GM23338 (cell line): ENCODE measurements around the gene HIVEP3. TPM values are rescaled to one million over a fixed set of nuclear protein-coding genes. Genes with fewer than 3 reads are reported as not detected.

ENCODE experiments used
- ATAC-seq: fragments of 200-7000 bp; cut with Tn5 transposase; 3 replicates; pipeline ENCODE4 v1.9.1; 2020
- DNase-seq: peaks from one replicate; pipeline ENCODE4 v3.0.0-alpha.2; 2015; ENCODE audit warnings: low spot score
- H2AFZ ChIP-seq: fragments of 200-600 bp; sonication (generic); 2 replicates; pipeline ENCODE4 v1.8.0; 2016; ENCODE audit warnings: antibody characterized with exemption, mild to moderate bottlenecking, moderate library complexity
- H3F3A ChIP-seq: fragments of 200-600 bp; sonication (generic); replicated peaks from 2 replicates; pipeline ENCODE4 v1.8.0; 2017; ENCODE audit warnings: antibody characterized with exemption, mixed run types, low read depth
- H3K27ac ChIP-seq: fragments of 200-600 bp; sonication (generic); 2 replicates; pipeline ENCODE4 v1.6.1; 2016; ENCODE audit warnings: low read depth
- H3K27me3 ChIP-seq: fragments of 200-600 bp; sonication (generic); 2 replicates; pipeline ENCODE4 v1.8.0; 2016; ENCODE audit warnings: mild to moderate bottlenecking, mixed run types, moderate library complexity; ENCODE audit not compliant: insufficient read depth
- H3K36me3 ChIP-seq: fragments of 200-600 bp; sonication (generic); 2 replicates; pipeline ENCODE4 v1.8.0; 2016; ENCODE audit warnings: mild to moderate bottlenecking; ENCODE audit not compliant: insufficient read depth
- H3K4me1 ChIP-seq: fragments of 200-600 bp; sonication (generic); 2 replicates; pipeline ENCODE4 v1.8.0; 2016; ENCODE audit warnings: mild to moderate bottlenecking, moderate library complexity; ENCODE audit not compliant: insufficient read depth
- H3K4me2 ChIP-seq: fragments of 200-600 bp; sonication (generic); 2 replicates; pipeline ENCODE4 v1.7.1; 2017; ENCODE audit warnings: mixed run types
- H3K4me3 ChIP-seq: fragments of 200-600 bp; sonication (generic); 2 replicates; pipeline ENCODE4 v1.6.1; 2016; ENCODE audit warnings: mixed run types
- H3K79me2 ChIP-seq: fragments of 200-600 bp; sonication (generic); replicated peaks from 2 replicates; pipeline ENCODE4 v1.8.0; 2017; ENCODE audit warnings: mild to moderate bottlenecking; ENCODE audit not compliant: insufficient read depth
- H3K9me2 ChIP-seq: fragments of 200-600 bp; sonication (generic); 2 replicates; pipeline ENCODE4 v1.8.0; 2017; ENCODE audit not compliant: insufficient read depth
- H4K20me1 ChIP-seq: fragments of 200-600 bp; sonication (generic); replicated peaks from 2 replicates; pipeline ENCODE4 v1.8.0; 2017; ENCODE audit warnings: mild to moderate bottlenecking; ENCODE audit not compliant: insufficient read depth
- H3K27ac Mint-ChIP-seq: 2 replicates; pipeline ENCODE4 v1.8.0; 2020; ENCODE audit warnings: inconsistent platforms, mild to moderate bottlenecking, moderate library complexity, mixed read lengths
- H3K27me3 Mint-ChIP-seq: 3 replicates; pipeline ENCODE4 v1.8.0; 2022; ENCODE audit warnings: low read depth, mild to moderate bottlenecking, moderate library complexity, mixed read lengths, inconsistent platforms; ENCODE audit not compliant: insufficient read depth, poor library complexity
- H3K36me3 Mint-ChIP-seq: 3 replicates; pipeline ENCODE4 v1.8.0; 2021; ENCODE audit warnings: low read depth, mild to moderate bottlenecking, inconsistent platforms, moderate library complexity, mixed read lengths
- H3K4me1 Mint-ChIP-seq: 3 replicates; pipeline ENCODE4 v1.8.0; 2020; ENCODE audit warnings: mild to moderate bottlenecking, inconsistent platforms, mixed read lengths
- H3K4me3 Mint-ChIP-seq: 3 replicates; pipeline ENCODE4 v1.8.0; 2021; ENCODE audit warnings: moderate library complexity, mild to moderate bottlenecking, inconsistent platforms, mixed read lengths
- H3K9me3 Mint-ChIP-seq: 3 replicates; pipeline ENCODE4 v1.8.0; 2020; ENCODE audit warnings: moderate library complexity, mild to moderate bottlenecking, inconsistent platforms, mixed read lengths
- ETS1 ChIP-seq: IDR thresholded peaks from 2 replicates; pipeline ENCODE4 v1.6.1; 2016; ENCODE audit warnings: antibody characterized with exemption
- EZH2 ChIP-seq: fragments of 200-600 bp; sonication (generic); IDR thresholded peaks from one replicate; pipeline ENCODE4 v1.8.0; 2017; ENCODE audit warnings: antibody characterized with exemption, mild to moderate bottlenecking, low read depth; ENCODE audit not compliant: unreplicated experiment
- EZH2phosphoT487 ChIP-seq: fragments of 200-600 bp; sonication (generic); IDR thresholded peaks from one replicate; pipeline ENCODE4 v1.8.1; 2018; ENCODE audit warnings: antibody characterized with exemption; ENCODE audit not compliant: unreplicated experiment
- JUNB ChIP-seq: IDR thresholded peaks from one replicate; pipeline ENCODE4 v1.6.1; 2016; ENCODE audit warnings: antibody characterized with exemption; ENCODE audit not compliant: unreplicated experiment
- NANOG ChIP-seq: IDR thresholded peaks from 2 replicates; pipeline ENCODE4 v1.6.1; 2016; ENCODE audit warnings: antibody characterized with exemption, borderline replicate concordance
- STAT1 ChIP-seq: IDR thresholded peaks from one replicate; pipeline ENCODE4 v1.6.1; 2016; ENCODE audit warnings: antibody characterized with exemption; ENCODE audit not compliant: unreplicated experiment
- ZNF114 ChIP-seq: fragments of 250-450 bp; sonication (Bioruptor Pico); IDR thresholded peaks from 2 replicates; pipeline ENCODE4 v1.5.0; 2020; ENCODE audit warnings: mild to moderate bottlenecking, moderate library complexity
- ZNF331 ChIP-seq: fragments of 250-450 bp; sonication (Bioruptor Pico); IDR thresholded peaks from 2 replicates; pipeline ENCODE4 v1.5.0; 2020; ENCODE audit warnings: low read depth, mild to moderate bottlenecking, moderate library complexity
- polyA plus RNA-seq: library from polyadenylated mRNA; unstranded; fragments of >200 nt; fragmentation: Nextera tagmentation; extraction: Ambion mirVana; gene quantifications from 2 replicates; pipeline ENCODE4 v1.2.1, GENCODE V29; 2016
- total RNA-seq: library from RNA; depleted of rRNA; stranded (reverse); fragments of >200 nt; shearing (Covaris generic); gene quantifications from 2 replicates; pipeline ENCODE4 v1.2.3, GENCODE V29; 2014
- TF ChIP-seq, protein P1 (sequence below): IDR thresholded peaks from one replicate; pipeline ENCODE4 v1.6.1; 2018; ENCODE audit warnings: antibody characterized with exemption; ENCODE audit not compliant: unreplicated experiment
- TF ChIP-seq, protein P2 (sequence below), 2 experiments: fragments of 200-600 bp in 1 of 2; sonication (generic) in 1 of 2; conservative IDR thresholded peaks; 2 replicates each; pipeline versions ENCODE4 v1.5.1 to v1.6.1; 2016 to 2017; ENCODE audit warnings: antibody characterized with exemption in 2 of 2, low read depth in 2 of 2, mild to moderate bottlenecking in 2 of 2, moderate library complexity in 1 of 2

The HIVEP3 gene
- total and polyA plus RNA-seq, 2 experiments from 2014 or later, result 0.14 to 0.24 TPM

DNA sequence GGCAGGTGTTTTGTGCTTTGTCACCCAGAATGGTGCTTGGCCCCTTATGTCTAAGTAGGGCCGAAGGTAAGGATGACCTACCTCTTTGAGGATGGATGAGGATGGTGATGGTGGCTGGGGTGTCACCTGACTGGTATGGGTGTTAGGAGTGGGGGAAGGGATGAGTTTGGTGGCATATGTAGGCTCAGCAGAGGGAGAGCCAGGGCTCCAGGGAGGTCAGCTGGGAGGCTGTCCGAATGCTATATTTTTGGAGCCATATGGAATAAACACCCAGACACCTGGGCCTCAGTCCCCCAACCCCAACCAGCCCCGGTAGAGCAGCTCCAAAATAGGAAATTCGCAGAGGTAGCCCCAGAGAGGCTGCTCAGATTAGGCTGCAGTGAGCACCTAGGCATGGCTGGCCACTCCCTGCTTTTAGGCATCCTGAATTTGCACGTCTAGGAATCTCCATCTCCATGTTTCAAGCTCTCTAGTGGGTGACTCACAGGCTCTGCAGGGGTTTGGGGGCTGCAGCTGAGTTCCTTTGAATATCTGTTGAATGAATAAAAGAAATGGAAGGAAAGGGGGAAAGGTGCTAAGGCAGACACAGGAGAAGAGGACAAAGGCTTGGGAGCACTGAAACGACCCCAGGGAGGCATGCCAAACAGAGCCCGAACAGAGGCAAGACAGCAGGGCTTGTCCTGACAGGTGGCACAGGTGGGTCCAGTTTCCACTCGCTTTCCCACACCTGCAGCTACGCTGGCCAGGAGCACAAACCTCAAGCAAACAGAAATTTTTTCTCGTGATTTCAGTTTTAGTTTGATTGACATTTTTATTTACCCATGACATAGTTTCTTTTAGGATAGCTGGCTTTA, 299.0 kb downstream of the HIVEP3 start:
- Histone ChIP-seq H3K27ac (no peak overlapping the region), H3K27me3 (no peaks in the 10 kb centered on the region), H3F3A (no peaks in the 10 kb centered on the region), H3K4me3 (no peak overlapping the region), H4K20me1 (no peaks in the 10 kb centered on the region), H2AFZ (no peak overlapping the region), H3K4me2 (no peak overlapping the region), H3K36me3 (no peaks in the 10 kb centered on the region), H3K79me2 (no peaks in the 10 kb centered on the region), H3K9me2 (peaks cover 4% of the 10 kb centered on the region; the same call in 1 of the 2 replicates), H3K4me1 (no peaks in the 10 kb centered on the region)
- ATAC-seq (peak; percentile 65), DNase-seq (no peak)
- H3K4me1 Mint-ChIP-seq, result peaks cover 23% of the 10 kb centered on the region
- no peak overlapping the region for H3K4me3 Mint-ChIP-seq
- H3K9me3 Mint-ChIP-seq, result no peaks in the 10 kb centered on the region
- TF ChIP-seq, protein P1, sequence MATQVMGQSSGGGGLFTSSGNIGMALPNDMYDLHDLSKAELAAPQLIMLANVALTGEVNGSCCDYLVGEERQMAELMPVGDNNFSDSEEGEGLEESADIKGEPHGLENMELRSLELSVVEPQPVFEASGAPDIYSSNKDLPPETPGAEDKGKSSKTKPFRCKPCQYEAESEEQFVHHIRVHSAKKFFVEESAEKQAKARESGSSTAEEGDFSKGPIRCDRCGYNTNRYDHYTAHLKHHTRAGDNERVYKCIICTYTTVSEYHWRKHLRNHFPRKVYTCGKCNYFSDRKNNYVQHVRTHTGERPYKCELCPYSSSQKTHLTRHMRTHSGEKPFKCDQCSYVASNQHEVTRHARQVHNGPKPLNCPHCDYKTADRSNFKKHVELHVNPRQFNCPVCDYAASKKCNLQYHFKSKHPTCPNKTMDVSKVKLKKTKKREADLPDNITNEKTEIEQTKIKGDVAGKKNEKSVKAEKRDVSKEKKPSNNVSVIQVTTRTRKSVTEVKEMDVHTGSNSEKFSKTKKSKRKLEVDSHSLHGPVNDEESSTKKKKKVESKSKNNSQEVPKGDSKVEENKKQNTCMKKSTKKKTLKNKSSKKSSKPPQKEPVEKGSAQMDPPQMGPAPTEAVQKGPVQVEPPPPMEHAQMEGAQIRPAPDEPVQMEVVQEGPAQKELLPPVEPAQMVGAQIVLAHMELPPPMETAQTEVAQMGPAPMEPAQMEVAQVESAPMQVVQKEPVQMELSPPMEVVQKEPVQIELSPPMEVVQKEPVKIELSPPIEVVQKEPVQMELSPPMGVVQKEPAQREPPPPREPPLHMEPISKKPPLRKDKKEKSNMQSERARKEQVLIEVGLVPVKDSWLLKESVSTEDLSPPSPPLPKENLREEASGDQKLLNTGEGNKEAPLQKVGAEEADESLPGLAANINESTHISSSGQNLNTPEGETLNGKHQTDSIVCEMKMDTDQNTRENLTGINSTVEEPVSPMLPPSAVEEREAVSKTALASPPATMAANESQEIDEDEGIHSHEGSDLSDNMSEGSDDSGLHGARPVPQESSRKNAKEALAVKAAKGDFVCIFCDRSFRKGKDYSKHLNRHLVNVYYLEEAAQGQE, result no peak
- TF ChIP-seq NANOG, result no peak
- TF ChIP-seq JUNB, result no peak
- TF ChIP-seq ETS1, result no peak
- no peak for TF ChIP-seq EZH2phosphoT487
- no peak for TF ChIP-seq ZNF114 (CRISPR knock-in tag)
- TF ChIP-seq, protein P2, sequence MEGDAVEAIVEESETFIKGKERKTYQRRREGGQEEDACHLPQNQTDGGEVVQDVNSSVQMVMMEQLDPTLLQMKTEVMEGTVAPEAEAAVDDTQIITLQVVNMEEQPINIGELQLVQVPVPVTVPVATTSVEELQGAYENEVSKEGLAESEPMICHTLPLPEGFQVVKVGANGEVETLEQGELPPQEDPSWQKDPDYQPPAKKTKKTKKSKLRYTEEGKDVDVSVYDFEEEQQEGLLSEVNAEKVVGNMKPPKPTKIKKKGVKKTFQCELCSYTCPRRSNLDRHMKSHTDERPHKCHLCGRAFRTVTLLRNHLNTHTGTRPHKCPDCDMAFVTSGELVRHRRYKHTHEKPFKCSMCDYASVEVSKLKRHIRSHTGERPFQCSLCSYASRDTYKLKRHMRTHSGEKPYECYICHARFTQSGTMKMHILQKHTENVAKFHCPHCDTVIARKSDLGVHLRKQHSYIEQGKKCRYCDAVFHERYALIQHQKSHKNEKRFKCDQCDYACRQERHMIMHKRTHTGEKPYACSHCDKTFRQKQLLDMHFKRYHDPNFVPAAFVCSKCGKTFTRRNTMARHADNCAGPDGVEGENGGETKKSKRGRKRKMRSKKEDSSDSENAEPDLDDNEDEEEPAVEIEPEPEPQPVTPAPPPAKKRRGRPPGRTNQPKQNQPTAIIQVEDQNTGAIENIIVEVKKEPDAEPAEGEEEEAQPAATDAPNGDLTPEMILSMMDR (conservative IDR thresholded peaks at IDR 0.05; ENCODE audit: low read depth in 2 of 2), result no peak
- no peak for TF ChIP-seq EZH2
- no peak for TF ChIP-seq STAT1
- no peak for TF ChIP-seq ZNF331 (CRISPR knock-in tag)
- H3K36me3 Mint-ChIP-seq, result no peaks in the 10 kb centered on the region
- no peak overlapping the region; the same call in 1 of the 2 replicates for H3K27ac Mint-ChIP-seq
- H3K27me3 Mint-ChIP-seq, result peaks cover 16% of the 10 kb centered on the region
